Left lobe of liver (tissue), 2 donors: ENCODE measurements around the gene MYO15B. TPM values are rescaled to one million over a fixed set of nuclear protein-coding genes. Genes with fewer than 3 reads are reported as not detected.

Experiments
- ATAC-seq: fragments of 200-7000 bp; cut with Tn5 transposase; one replicate; pipeline ENCODE4 v1.9.1; 2020; ENCODE audit warnings: mild to moderate bottlenecking, moderate library complexity
- DNase-seq: peaks from one replicate; pipeline ENCODE4 v3.0.0-alpha.2; 2020; ENCODE audit warnings: low spot score
- total RNA-seq: library from RNA; stranded (reverse); gene quantifications from one replicate; pipeline ENCODE4 v1.2.1, GENCODE V29; 2021
- donor health status: DM: no; HTN: no; CAD: no; lungs with moderate emphysema.
- donor health status: DM: no; HTN: yes; CAD: no.

The MYO15B gene
- 34.2 TPM for total RNA-seq

GRCh38 chr17:75587675-75588595 is at the start of gene MYO15B:
TSS of gene MYO15B (plus strand) at chr17:75587800. CDS start at chr17:75588058, 258 bp downstream.
- DNase-seq (peak; percentile 65), ATAC-seq (peak; percentile 5)

DNA sequence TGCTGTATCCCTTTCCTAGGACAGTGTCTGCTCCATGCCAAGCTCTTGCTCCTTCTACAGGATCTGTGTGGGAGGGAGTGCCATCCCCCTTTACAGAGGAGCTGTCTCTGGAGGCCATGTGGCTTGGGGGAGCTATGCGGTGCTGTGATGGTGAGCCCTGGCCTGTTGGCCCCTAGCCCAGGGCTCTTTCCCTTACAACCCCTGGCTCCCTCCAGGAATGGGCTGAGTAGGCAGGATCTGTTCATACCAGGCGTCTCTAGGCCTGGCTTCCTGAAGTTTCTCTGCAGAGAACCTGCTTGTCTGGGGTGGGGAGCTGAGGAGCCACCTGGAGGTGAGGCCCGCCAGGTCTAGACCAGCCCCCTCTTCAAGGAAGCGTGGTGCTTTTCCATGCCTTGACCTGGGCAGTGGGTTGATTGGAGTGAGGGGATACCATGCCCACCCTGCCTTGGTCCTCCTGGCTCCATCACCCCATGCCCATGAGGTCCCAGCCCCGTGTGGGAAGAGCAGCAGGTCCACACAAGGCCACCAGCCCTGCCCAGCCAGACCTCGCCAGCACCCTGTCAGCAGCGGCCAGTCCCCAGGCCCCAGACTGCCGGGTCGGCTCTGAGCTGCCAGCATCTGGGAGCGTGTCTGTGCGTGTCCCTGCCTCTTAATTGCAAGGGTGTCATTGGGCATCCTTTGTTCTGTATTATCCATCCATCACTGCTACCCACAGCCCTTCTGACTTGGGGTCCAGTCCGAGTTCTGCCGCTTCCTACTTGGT is 47.5 kb upstream of the MYO15B start:
- ATAC-seq, result peak; percentile 29
- no peak for DNase-seq

DNA sequence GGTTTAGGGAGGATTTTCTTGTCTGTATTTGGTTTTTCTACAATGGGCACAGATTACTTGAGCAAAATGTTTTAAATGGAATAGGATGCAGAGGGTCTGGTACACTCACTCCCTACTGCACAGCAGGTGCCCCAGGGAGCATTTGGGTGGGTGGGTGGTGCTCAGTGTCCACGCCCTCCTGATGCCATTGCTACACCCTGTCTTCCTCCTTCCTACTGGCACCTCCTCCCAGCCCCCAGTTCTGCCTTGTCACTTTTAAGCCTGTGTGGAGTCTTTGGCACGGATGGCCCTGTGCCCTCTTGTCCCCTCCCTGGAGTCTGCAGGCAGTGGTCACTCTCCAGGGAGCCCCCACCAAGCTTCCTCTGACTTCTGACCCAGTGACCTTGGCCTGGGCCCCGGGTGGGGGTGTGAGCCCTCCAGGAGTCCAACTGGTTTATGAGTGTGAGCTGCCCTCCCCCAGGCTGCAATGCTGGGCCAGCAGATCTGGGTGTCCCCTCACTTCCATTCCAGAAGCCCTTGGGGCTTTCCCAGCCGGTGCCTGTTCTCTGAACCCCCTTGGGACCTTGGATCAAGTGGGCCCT is 46.6 kb upstream of the MYO15B start:
- ATAC-seq, result no peak
- no peak for DNase-seq

DNA sequence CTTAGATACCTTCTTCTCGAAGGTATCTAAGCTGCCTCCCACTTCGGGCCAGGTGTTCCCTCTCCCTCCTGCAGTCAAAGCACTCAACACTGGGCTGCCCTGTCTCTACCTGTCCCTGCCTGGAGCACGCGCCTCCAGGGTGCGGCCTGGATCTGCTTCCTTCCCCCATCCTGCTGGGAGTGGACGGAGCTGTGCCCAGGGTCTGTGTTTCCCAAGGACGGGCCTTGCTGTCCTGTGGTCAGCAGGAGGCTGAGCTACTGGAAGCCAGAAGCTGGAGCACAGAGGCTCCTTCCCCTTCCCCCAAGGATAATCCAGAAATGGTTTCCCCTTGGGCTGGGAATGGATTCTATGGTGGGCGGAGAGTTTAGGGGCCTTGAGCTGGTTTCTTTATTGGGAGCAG is 45.4 kb upstream of the MYO15B start:
- ATAC-seq (no peak), DNase-seq (no peak)

DNA sequence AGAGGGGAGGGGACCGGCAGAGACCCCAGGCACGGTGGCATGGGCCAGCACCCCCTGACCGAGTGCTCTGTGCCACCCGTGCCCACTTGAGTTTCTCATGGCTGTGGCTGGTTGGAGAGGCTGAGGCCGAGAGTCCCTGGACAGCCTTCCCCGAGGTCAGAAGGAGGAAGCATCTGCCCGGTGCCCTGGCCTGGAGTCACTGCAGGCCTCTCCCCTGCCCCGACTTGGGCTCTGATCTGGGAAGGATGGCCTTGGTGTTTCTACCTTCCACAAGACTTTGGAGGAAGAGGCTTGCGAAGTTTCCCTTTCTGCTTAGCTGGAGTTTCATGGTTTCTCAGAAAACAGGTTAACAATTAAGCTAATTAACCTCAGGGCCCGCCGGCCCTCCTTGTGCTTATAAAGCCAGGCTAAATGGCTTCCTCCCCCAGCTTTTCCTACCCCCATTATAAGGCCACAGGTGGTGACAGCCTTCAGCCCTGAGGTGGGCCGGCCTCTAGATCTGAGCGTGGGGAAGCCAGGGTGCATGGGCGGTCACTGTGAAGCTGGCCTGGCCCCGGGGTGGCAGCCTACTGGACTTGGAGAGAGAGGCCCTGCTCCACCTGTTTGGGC is 44.8 kb upstream of the MYO15B start:
- DNase-seq (no peak), ATAC-seq (no peak)

GRCh38 chr17:75544250-75544649 is 43.4 kb upstream of the MYO15B start:
- ATAC-seq (no peak), DNase-seq (no peak)

DNA sequence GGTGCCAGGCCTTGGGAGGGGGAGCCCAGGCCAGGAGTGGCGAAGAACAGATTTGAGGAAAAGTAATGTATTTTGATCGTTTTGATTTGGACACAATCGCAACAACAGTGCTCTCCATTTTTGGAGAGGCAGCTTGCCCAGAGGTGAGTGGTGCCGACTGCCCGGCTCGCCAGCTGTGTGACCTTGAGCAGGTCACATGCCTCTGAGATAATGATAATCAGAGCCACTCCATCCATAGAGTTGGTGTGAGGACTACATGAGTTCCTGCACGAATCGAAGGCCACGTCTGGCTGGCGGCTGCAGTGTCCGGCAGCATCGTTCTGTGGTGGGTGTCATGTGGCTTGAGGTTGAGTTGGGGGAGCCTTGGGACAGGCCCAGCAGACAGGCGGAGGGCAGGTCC is 41.4 kb upstream of the MYO15B start:
- ATAC-seq (no peak), DNase-seq (no peak)

GRCh38 chr17:75547091-75547490 is 40.5 kb upstream of the MYO15B start:
- DNase-seq, result peak; percentile 41

GRCh38 chr17:75548813-75549212 is 38.8 kb upstream of the MYO15B start:
- DNase-seq (no peak), ATAC-seq (no peak)

More at GRCh38 chr17:75547091-75547490, 40.5 kb upstream of the MYO15B start:
- ATAC-seq, result no peak

GRCh38 chr17:75549246-75550138 is 38.1 kb upstream of the MYO15B start:
- DNase-seq (no peak), ATAC-seq (peak; percentile 50)

- ATAC-seq (peak; percentile 6), DNase-seq (no peak)
Measured at GRCh38 chr17:75550139-75550465, 37.5 kb upstream of the MYO15B start.

DNA sequence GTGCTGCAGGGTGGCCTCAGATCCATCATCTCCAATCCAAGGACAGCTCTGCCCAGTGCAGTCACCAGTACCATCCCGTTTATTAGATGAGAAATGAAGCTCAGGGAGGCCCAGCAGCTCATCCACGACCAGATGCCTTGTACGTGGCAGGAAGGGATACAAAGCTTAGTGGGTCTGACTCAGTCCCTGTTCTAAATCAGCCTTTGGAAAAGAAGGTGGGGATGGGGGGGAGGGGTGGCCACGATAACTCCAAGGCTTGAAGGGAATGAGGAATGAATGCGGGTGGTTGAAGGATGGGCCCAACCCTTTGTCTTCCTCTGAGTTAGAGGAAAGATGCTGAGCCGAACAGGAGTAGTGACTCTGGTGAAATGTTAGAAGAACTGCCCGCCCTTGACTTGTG is 36.3 kb upstream of the MYO15B start:
- DNase-seq (no peak), ATAC-seq (no peak)

DNA sequence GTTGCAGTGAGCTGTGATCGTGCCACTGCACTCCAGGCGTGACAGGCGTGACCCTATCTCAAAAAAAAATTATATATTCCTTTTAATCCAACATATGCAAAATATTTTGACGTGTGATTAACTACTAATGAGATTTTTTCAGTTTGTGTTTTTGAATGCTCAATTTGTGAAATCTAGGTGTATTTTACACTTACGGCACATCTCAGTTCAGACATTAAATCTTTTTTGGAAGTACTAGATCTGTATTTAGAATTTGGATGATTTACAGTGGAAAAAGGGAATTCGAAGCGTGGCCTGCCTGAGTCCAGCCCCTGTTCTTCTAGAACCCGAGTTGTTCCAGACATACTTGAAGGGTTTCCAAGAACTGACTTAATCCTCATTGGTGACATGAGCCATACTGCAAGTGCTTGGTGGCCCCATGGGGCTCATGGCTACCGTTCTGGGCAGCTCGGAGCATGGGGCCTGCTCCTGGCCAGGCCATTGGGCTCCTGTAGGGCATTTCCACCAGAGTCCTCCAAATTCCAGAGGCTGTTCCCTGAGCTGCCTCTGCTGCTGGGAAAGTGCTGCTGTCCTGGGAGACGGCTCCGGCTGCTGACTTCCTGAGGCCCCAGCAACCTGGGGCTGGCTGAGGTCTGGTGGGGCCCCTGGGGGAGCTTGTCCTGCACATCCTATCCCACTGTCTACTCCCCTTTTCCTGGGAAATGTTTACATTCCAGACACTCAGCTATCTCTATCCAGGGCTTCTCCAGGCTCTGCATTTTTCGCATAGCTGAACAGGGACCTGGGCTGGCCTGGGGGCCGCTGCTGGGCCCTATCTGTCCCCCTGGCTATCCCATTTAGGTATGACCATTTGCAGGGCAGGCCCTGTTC is 34.9 kb upstream of the MYO15B start:
- no peak for ATAC-seq
- no peak for DNase-seq

- no peak for ATAC-seq
- no peak for DNase-seq
Measured at GRCh38 chr17:75553295-75554110, 34.1 kb upstream of the MYO15B start.

GRCh38 chr17:75555679-75556153 is 31.9 kb upstream of the MYO15B start:
- peak; percentile 6 for ATAC-seq
- peak; percentile 71 for DNase-seq

GRCh38 chr17:75557075-75557851 is 30.3 kb upstream of the MYO15B start:
- ATAC-seq, result peak; percentile 68
- peak; percentile 97 for DNase-seq

GRCh38 chr17:75557852-75558665 is 29.5 kb upstream of the MYO15B start:
- DNase-seq (peak; percentile 92), ATAC-seq (peak; percentile 53)
